Measurements from ENCODE around the gene TNFRSF25.
A peak's percentile ranks its signal among the peaks of the same experiment; 100 is the strongest.

The TNFRSF25 gene, protein sequence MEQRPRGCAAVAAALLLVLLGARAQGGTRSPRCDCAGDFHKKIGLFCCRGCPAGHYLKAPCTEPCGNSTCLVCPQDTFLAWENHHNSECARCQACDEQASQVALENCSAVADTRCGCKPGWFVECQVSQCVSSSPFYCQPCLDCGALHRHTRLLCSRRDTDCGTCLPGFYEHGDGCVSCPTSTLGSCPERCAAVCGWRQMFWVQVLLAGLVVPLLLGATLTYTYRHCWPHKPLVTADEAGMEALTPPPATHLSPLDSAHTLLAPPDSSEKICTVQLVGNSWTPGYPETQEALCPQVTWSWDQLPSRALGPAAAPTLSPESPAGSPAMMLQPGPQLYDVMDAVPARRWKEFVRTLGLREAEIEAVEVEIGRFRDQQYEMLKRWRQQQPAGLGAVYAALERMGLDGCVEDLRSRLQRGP

GRCh38 chr1:6466023-6466422, at the start of gene TNFRSF25:
TSS of gene TNFRSF25 (minus strand) at chr1:6466173. CDS start at chr1:6466107, 66 bp downstream.
- DNase-seq: peak; percentile 74

GRCh38 chr1:6515771-6516170, 49.8 kb upstream of the TNFRSF25 start:
- no peak for DNase-seq

DNA sequence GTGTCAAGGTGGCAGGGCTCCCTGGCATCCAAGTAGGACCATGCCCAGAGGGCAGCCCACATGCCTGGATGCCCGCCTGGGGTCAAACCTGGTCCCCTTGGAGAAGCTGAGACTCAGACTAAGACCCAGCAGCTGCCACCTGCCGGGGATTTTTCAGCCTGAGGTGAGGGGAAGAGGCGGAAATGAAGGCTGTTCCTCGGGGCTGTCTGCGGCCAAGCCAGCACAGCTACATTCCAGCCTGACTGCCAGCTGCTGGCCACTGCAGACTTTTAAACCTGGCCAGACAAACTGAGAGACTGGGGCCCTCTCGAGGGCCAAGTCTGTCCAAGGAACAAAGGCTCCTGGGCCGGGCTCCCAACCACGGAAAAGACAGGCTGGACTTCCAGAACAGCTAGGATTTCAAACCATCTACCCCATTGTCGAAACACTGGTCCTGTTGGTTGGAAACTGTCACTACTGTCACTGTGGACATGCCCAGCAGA, 47.4 kb upstream of the TNFRSF25 start:
- no peak for DNase-seq

DNA sequence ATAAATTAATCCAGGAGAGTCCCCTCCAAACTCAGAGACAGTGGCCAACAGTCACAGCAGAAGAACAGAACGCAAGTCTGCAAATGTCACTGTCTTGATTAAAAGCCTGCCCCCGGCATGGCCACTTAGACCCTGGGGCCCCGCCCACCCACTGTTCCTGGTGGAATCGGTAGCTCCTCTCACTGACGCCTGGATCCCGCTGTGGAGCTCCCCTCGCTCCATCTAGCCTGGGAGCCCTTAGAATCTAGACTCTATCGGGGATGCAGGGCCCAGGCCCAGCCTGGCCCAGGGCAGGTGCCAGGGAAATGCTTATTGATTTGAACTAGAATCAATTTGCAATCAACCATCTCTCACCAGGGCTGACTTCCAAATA, 46.9 kb upstream of the TNFRSF25 start:
- no peak for DNase-seq

DNA sequence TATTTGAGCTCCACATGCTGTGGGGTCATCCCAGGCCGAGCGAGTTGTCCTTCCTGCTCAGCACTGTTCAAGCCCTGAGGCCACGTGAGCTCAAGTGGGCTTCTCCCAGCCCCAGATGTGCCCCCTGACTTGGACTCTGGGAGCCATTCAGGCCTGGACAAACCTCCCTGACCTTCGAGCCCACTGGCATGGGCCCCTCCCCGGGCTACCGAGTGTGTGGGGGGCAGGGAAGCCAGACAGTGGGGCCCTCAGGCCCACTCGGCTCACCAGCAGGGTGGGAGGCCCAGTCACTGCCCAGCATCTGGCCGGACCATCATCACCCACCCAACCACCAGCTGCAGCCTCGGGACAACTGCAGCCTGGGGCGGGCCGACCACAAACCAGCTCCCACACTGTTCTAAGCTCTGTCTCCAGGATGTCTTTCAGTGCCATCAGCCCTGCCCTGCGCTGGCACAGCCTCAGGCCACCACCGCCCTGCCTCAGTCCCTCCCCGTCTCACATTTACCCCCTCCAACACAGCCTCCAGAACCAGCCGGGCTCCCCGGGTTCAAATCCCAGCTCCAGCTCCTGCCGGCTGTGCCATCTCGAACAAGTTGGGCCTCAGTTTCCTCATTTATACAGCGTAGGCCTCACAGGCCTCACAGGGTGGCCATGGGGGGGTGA, 46.4 kb upstream of the TNFRSF25 start:
- no peak for DNase-seq

DNA sequence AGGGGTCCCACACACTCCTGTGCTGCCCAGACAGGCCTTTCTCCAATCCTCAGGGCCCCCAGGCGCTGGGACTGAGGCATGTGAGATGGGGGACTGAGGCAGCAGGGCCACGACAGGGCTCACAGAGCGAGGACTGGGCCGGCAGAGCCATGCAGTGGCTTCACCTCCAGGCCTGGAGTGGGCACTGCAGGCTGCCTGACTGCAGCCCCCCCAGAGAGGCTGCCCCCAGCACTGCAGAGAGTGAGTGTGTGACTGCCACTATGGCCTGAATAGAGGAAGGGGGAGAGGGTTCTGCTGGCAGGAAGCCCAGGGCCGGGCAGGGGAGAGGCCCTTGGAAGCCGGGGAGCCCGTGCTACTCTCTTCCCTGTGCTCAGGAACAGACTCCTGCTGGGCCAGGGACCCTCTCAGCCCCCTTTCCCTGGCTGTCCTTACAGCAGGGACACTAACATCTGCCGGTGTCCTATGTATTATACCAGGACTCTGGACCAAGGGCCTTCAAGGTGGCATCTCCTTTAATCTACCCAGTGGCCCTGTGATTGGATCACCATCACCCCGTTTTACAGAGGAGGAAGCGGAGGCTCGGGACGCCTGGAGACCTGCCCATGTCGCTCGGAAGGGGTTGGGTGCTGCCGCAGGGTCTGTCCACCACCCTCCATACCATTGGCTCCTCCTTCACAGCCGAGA, 45.7 kb upstream of the TNFRSF25 start:
- no peak for DNase-seq

DNA sequence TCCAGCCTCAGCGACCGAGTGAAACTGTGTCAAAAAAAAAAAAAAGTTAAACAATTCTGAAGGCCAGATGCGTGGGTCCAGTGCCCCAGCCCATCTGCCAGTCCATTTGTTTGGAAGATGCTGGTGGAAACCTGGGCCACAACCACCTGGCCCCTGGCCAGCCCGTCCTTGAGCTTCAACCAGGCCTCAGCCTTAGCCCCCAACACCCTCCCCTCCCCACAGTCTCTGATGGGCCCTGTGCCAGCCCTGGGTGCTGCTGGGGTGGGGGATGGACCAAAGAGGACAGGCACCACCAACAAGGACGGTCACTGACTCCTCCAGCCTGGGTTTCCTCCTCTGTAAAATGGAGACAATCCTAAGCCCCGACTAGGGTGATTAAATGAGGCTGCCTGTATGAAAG, 45.1 kb upstream of the TNFRSF25 start:
- no peak for DNase-seq

GRCh38 chr1:6510493-6510892, 44.5 kb upstream of the TNFRSF25 start:
- DNase-seq: no peak

GRCh38 chr1:6509919-6510291, 43.9 kb upstream of the TNFRSF25 start:
- DNase-seq: no peak

- DNase-seq: no peak
These were observed 43.4 kb upstream of the TNFRSF25 start for GRCh38 chr1:6509220-6509918.

GRCh38 chr1:6508816-6509189, 42.8 kb upstream of the TNFRSF25 start:
- DNase-seq: no peak

- no peak for DNase-seq
These were observed 42.3 kb upstream of the TNFRSF25 start for GRCh38 chr1:6508154-6508815.

- DNase-seq: no peak
These were observed 41.5 kb upstream of the TNFRSF25 start for GRCh38 chr1:6507461-6507911.

- no peak for DNase-seq
These were observed 41.1 kb upstream of the TNFRSF25 start for GRCh38 chr1:6507037-6507428.

DNA sequence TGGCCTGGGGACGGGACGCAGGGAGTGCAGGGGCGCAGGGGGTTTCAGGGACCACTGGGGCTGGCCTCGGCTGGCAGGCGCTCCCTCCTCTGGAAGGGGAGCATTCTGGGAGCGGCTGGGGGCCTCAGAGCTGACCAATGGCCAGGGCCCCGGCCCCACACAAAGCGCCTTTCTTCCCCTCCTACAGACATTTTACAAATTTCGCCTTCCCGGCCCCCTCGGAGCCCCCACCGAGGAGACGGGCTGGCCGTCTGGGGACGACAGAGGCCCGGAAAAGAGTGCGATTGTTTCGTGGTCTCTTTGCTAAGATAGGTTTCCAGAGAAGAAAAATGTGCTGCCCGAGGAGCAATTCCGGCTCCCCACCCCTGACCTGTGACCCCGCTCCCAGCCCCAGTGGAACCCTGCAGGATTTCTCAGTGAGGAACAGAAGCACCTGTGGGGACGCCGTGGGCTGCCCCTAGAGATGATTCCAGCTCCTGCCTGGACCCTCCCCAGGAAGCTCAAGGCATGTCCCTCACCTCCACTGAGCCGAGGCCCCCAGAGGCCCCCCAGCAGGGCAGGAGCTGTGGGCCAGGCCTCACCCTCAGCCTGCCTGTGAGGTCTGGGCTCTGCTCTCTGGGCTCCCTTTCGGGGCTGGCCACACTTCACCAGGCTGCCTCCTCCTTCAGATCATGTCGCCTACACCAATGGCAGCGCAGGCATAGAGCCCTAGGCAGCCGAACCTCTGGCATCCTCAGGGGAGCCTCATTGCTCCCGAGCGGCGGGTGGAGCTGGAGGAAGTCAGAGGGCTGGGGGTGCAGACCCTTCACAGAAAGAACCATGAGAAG, 40.5 kb upstream of the TNFRSF25 start:
- no peak for DNase-seq

- no peak for DNase-seq
These were observed 39.6 kb upstream of the TNFRSF25 start for GRCh38 chr1:6505367-6506209.

GRCh38 chr1:6504887-6505286, 38.9 kb upstream of the TNFRSF25 start:
- DNase-seq: no peak

- DNase-seq: no peak
These were observed 38.1 kb upstream of the TNFRSF25 start for GRCh38 chr1:6503884-6504602.

- no peak for DNase-seq
These were observed 36.3 kb upstream of the TNFRSF25 start for GRCh38 chr1:6502000-6502891.

All from CD4-positive, alpha-beta T cell treated with Interleukin-17A for 1 hour (primary cell).